HG03521 (cell line): ENCODE results near the gene EML3.

Source experiments
- ATAC-seq: cut with Tn5 transposase; IDR thresholded peaks from one replicate; pipeline ENCODE4 v1.9.1; 2021; ENCODE audit warnings: mild to moderate bottlenecking, moderate library complexity; ENCODE audit not compliant: unreplicated experiment

EML3 gene

DNA sequence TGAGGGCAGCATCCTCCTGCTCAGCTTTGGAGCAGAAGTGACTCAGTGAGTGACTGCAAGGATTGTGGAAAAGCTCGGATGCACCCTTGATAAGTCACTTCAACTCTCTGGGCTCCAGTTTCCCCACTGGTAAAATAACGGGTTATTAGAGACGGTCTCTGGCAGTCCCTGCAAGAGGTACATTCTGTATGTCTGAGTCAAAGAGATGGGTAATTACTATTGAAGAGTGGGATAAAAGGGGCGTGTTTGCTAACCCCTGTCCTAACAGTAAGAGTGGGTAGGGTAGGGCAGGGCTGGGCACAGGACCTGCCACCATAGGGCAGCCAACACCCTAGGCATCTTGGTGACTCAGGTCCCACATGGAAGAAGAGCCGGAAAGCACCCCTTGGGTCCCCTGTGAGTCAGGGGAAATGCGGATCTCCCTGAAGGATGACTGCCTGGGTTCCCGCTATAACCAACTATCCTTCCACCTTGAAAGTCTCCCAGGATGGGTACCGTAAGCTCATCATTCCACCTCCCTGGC lies 58.7 kb downstream of the EML3 start:
- no peak for ATAC-seq

GRCh38 chr11:62553080-62553838 lies 59.3 kb downstream of the EML3 start:
- ATAC-seq: no peak

- ATAC-seq: no peak
These were observed 60.0 kb downstream of the EML3 start for GRCh38 chr11:62552485-62553079.
